Prostate gland (tissue), 2 donors: Measurements from ENCODE around the gene CDC37. TPM values are rescaled to one million over a fixed set of nuclear protein-coding genes. Genes with fewer than 3 reads are reported as not detected.
"Not testable (repeated sequence)": the region's sequence is repeated elsewhere in the genome, so short reads cannot be mapped to it uniquely, and the experiment has no call there.

Experiments
- DNase-seq: peaks from one replicate; pipeline ENCODE4 v3.0.0-alpha.2; 2019; ENCODE audit warnings: low spot score
- H3K27ac ChIP-seq, 2 donors: fragments of 200-600 bp; sonication (generic); 2 replicates each; pipeline ENCODE4 v1.5.1; 2017 to 2019
- H3K27me3 ChIP-seq: fragments of 200-600 bp; sonication (generic); replicated peaks from 2 replicates; pipeline ENCODE4 v1.5.1; 2019; ENCODE audit not compliant: insufficient read depth
- H3K36me3 ChIP-seq, 2 donors: fragments of 200-600 bp; sonication (generic); 1 replicate in 1 of 2; 2 replicates in 1 of 2; pipeline versions ENCODE4 v1.5.1 to v1.8.1; 2017 to 2019
- H3K4me1 ChIP-seq: fragments of 200-600 bp; sonication (generic); replicated peaks from 2 replicates; pipeline ENCODE4 v1.5.1; 2019
- H3K4me3 ChIP-seq, 2 donors: fragments of 200-600 bp; sonication (generic); 2 replicates each; pipeline ENCODE4 v1.5.1; 2017 to 2019
- H3K9me3 ChIP-seq: fragments of 200-600 bp; sonication (generic); 2 replicates; pipeline ENCODE4 v1.5.1; 2017
- POLR2A ChIP-seq: fragments of 450-650 bp; IDR thresholded peaks from one replicate; pipeline ENCODE4 v1.6.1; 2016; ENCODE audit warnings: antibody characterized with exemption, mild to moderate bottlenecking
- POLR2AphosphoS5 ChIP-seq: sonication (generic); formaldehyde crosslinking; IDR thresholded peaks from one replicate; pipeline ENCODE4 v1.6.1; 2017; ENCODE audit warnings: antibody characterized with exemption
- WGBS: methylation state at CpG from one replicate; pipeline ENCODE4 v1.1.5; 2018; 5-methylcytosine and 5-hydroxymethylcytosine counted together
- intact Hi-C: fragments of 100-400 bp; cut with DNase I; formaldehyde crosslinking; loops from one replicate; pipeline ENCODE4 v1.14.2; 2022
- total RNA-seq, 2 donors: library from RNA; depleted of rRNA; stranded (reverse); fragments of >200 nt; gene quantifications; one replicate each; pipeline ENCODE4 v1.1.0, GENCODE V29; 2016
- TF ChIP-seq, protein P1 (sequence below), 4 experiments: fragments of 200-600 bp in 2 of 4; fragments of 450-650 bp in 2 of 4; sonication (generic) in 2 of 4; IDR thresholded peaks; 1 replicate in 3 of 4; 2 replicates in 1 of 4; pipeline ENCODE4 v1.5.1; 2016 to 2019; ENCODE audit warnings: antibody characterized with exemption in 4 of 4, mild to moderate bottlenecking in 2 of 4, moderate library complexity in 2 of 4

CDC37 gene
- total RNA-seq, 2 donors from 2014 or later, result 135 to 159 TPM

DNA sequence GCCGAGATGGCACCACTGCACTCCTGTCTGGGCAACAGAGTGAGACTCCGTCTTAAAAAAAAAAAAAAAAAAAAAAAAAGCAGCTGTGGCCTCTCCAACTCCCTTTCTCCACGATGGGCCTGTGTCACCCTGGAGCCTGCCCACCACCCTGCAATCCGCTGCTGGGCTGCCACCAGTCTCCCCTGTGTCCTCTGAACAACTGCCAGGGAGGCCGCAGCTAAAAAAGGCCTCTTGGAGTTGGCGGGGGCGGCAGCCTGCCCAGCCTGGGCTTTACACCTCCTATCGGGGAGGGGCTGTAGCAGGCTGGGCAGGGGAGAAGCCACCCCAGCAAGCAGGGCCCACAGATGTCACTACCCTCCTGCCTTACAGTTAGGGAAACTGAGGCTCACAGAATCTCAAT lies 3.5 kb downstream of the CDC37 start:
- intact Hi-C loops, result no loop called here
- 91% methylated on average over 8 of the region's 8 CpGs for WGBS
- Histone ChIP-seq H3K9me3 (no peaks in the 10 kb centered on the region), H3K27me3 (no peaks in the 10 kb centered on the region), H3K4me3 (no peak overlapping the region), H3K36me3 (peaks cover 0 to 4% of the 10 kb centered on the region in 2 donors), H3K27ac (no peak overlapping the region), H3K4me1 (peaks cover 16% of the 10 kb centered on the region)
- DNase-seq, result no peak
- TF ChIP-seq POLR2AphosphoS5 (no peak), POLR2A (no peak)
- TF ChIP-seq, protein P1, sequence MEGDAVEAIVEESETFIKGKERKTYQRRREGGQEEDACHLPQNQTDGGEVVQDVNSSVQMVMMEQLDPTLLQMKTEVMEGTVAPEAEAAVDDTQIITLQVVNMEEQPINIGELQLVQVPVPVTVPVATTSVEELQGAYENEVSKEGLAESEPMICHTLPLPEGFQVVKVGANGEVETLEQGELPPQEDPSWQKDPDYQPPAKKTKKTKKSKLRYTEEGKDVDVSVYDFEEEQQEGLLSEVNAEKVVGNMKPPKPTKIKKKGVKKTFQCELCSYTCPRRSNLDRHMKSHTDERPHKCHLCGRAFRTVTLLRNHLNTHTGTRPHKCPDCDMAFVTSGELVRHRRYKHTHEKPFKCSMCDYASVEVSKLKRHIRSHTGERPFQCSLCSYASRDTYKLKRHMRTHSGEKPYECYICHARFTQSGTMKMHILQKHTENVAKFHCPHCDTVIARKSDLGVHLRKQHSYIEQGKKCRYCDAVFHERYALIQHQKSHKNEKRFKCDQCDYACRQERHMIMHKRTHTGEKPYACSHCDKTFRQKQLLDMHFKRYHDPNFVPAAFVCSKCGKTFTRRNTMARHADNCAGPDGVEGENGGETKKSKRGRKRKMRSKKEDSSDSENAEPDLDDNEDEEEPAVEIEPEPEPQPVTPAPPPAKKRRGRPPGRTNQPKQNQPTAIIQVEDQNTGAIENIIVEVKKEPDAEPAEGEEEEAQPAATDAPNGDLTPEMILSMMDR (IDR thresholded peaks at IDR 0.05), result no peak

DNA sequence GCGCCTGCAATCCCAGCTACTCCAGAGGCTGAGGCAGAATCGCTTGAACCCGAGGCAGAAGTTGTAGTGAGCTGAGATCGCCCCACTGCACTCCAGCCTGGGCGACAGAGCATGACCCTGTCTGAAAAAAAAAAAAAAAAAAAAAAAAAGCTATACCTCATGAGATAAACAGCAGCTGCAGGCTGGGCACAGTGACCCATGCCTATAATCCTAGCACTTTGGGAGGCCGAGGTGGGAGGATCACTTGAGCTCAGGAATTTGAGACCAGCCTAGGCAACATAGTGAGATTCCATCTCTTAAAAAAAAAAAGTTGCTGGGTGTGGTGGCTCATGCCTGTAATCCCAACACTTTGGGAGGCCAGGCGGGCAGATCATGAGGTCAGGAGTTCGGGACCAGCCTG lies 4.0 kb downstream of the CDC37 start:
- H3K36me3 ChIP-seq, DNase-seq, H3K4me3 ChIP-seq, H3K27ac ChIP-seq, H3K27me3 ChIP-seq, intact Hi-C loops, H3K9me3 ChIP-seq: not testable (repeated sequence)
- H3K4me1 ChIP-seq, result peaks cover 11% of the 10 kb centered on the region
- 93% methylated on average over 8 of the region's 8 CpGs for WGBS

DNA sequence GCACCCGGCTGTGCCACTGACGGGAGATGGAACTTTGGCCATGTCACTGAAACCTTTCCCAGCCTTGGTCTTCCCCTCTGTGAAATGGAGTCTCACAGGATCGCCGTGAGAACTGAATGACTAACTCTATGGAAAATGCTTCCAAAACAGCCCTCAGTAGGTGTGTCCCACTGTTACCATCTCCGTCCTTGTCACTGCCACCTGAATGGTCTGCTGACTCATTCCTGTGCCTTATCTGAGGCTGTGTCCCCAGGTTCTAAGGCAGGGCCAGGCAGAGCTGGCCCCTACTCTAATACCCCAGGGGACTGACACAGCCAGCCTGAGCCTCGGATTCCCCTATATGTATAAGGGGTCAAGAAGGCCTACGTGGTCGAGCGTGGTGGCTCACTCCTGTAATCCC lies 4.5 kb downstream of the CDC37 start:
- no peaks in the 10 kb centered on the region for H3K27me3 ChIP-seq
- DNase-seq, result no peak
- no peaks in the 10 kb centered on the region for H3K9me3 ChIP-seq
- no peak overlapping the region for H3K27ac ChIP-seq
- TF ChIP-seq POLR2A, result no peak
- no peak for TF ChIP-seq POLR2AphosphoS5
- TF ChIP-seq, protein P1 (IDR thresholded peaks at IDR 0.05), result no peak
- peaks cover 5 to 8% of the 10 kb centered on the region in 2 donors for H3K36me3 ChIP-seq
- H3K4me1 ChIP-seq, result peaks cover 9% of the 10 kb centered on the region
- no peak overlapping the region for H3K4me3 ChIP-seq
- 96% methylated on average over 9 of the region's 9 CpGs for WGBS
- intact Hi-C loops, result no loop called here

DNA sequence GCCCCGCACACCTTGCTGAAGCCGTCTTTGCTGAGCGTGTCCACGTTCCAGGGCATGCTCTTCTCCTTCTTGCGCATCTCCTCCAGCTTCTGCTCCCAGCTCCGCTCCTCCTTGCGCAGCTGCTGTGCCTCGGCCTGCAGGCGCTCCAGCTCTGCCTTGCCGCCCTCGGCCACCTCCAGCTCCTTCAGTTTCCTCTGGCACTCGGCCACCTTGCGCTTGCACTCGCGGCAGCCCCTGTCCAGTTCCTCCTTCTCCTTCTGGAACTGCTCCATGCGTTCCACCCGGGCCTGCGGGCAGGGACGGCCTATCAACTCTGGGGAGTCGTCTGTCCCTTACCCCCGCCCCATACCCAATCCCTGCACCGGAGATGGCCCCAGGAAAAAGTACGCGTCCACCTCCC lies 7.4 kb downstream of the CDC37 start:
- Histone ChIP-seq H3K4me3 (no peak overlapping the region), H3K9me3 (no peaks in the 10 kb centered on the region), H3K36me3 (peaks cover 8 to 15% of the 10 kb centered on the region in 2 donors), H3K27me3 (no peaks in the 10 kb centered on the region), H3K27ac (no peak overlapping the region), H3K4me1 (peaks cover 4% of the 10 kb centered on the region)
- DNase-seq, result no peak
- TF ChIP-seq, protein P1 (IDR thresholded peaks at IDR 0.05), result no peak
- intact Hi-C loops, result no loop called here
- 80% methylated on average over 24 of the region's 24 CpGs for WGBS

DNA sequence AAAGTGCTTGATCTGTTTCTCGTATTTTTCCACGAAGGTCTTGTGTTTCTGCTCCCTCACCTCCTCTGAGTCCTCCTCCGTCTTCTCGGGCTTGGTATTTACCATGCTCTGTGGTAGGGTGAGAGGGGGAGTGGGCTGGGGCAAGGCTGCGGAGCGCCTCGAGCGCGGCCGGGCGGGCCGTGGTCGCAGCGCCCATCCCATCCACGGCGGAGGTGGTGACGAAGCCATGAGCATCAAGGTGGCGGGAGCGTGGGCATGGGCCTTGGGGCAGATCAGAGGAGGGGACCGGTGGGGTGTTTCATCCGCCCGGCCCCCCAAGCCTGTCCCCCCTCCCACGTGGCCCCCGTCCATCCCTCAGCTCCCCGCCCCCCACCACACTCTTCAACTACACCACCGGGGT lies 7.9 kb downstream of the CDC37 start:
- TF ChIP-seq, protein P1 (IDR thresholded peaks at IDR 0.05), result no peak
- TF ChIP-seq POLR2AphosphoS5 (no peak), POLR2A (no peak)
- Histone ChIP-seq H3K4me3 (no peak overlapping the region), H3K27ac (no peak overlapping the region), H3K27me3 (no peaks in the 10 kb centered on the region), H3K36me3 (peaks cover 8 to 15% of the 10 kb centered on the region in 2 donors), H3K9me3 (no peaks in the 10 kb centered on the region), H3K4me1 (no peaks in the 10 kb centered on the region)
- no peak for DNase-seq
- WGBS, result 83% methylated on average over 26 of the region's 26 CpGs
- intact Hi-C loops, result no loop called here
